Cardiac muscle cell (in vitro differentiated cells and primary cell): ENCODE measurements around the gene EFCAB5. TPM values are rescaled to one million over a fixed set of nuclear protein-coding genes. Genes with fewer than 3 reads are reported as not detected.
"Not testable (repeated sequence)": the region's sequence is repeated elsewhere in the genome, so short reads cannot be mapped to it uniquely, and the experiment has no call there.

Experiments
- DNase-seq, 2 donors: peaks; one replicate each; pipeline versions ENCODE4 v3.0.0 to v3.0.0-alpha.2; 2010 to 2017; ENCODE audit warnings: low read depth in 1 of 2, low spot score in 1 of 2
- H3K27ac ChIP-seq: fragments of 200-600 bp; sonication (generic); 2 replicates; pipeline ENCODE4 v1.5.1; 2016
- H3K27me3 ChIP-seq: fragments of 200-600 bp; sonication (generic); 2 replicates; pipeline ENCODE4 v1.6.0; 2016; ENCODE audit warnings: control low read depth
- H3K36me3 ChIP-seq: fragments of 200-600 bp; sonication (generic); 2 replicates; pipeline ENCODE4 v1.5.1; 2016; ENCODE audit warnings: control low read depth
- H3K4me1 ChIP-seq: fragments of 200-600 bp; sonication (generic); 2 replicates; pipeline ENCODE4 v1.8.1; 2017; ENCODE audit warnings: low read depth, mild to moderate bottlenecking, mixed run types
- H3K4me3 ChIP-seq: fragments of 200-600 bp; sonication (generic); 2 replicates; pipeline ENCODE4 v1.5.1; 2016; ENCODE audit warnings: mild to moderate bottlenecking
- H3K9me3 ChIP-seq: fragments of 200-600 bp; sonication (generic); 2 replicates; pipeline ENCODE4 v1.5.1; 2017; ENCODE audit warnings: low read depth, mild to moderate bottlenecking, control low read depth
- CTCF ChIP-seq: IDR thresholded peaks from 2 replicates; pipeline ENCODE4 v1.5.1; 2012; ENCODE audit warnings: low read depth, mild to moderate bottlenecking, low read length
- polyA plus RNA-seq: library from polyadenylated mRNA; unstranded; fragments of >200 nt; fragmentation: Nextera tagmentation; extraction: Ambion mirVana; gene quantifications from 2 replicates; pipeline ENCODE4 v1.2.1, GENCODE V29; 2016
- total RNA-seq: library from RNA; depleted of rRNA; stranded (reverse); fragments of >200 nt; gene quantifications from 2 replicates; pipeline ENCODE4 v1.2.3, GENCODE V29; 2016

EFCAB5 gene
- total RNA-seq: 0.12 and 0.88 TPM in 2 replicates
- polyA plus RNA-seq: 1.2 and 1.5 TPM in 2 replicates

- Histone ChIP-seq H3K27ac (no peak within 1 kb of the TSS), H3K36me3 (no peaks in the 10 kb centered on the region), H3K27me3 (no peaks in the 10 kb centered on the region), H3K4me1 (no peaks in the 10 kb centered on the region), H3K9me3 (no peaks in the 10 kb centered on the region), H3K4me3 (no peak within 1 kb of the TSS)
- no peak for DNase-seq
- TF ChIP-seq CTCF: no peak
These were observed at the start of gene EFCAB5 for GRCh38 chr17:29941334-29941733. Gene EFCAB5 (plus strand): TSS chr17:29941634. CDS start chr17:29941797, 163 bp downstream.

- Histone ChIP-seq H3K27ac (no peak overlapping the region), H3K4me1 (no peaks in the 10 kb centered on the region), H3K4me3 (no peak overlapping the region), H3K36me3 (no peaks in the 10 kb centered on the region), H3K9me3 (no peaks in the 10 kb centered on the region), H3K27me3 (no peaks in the 10 kb centered on the region)
- DNase-seq: no peak
- no peak for TF ChIP-seq CTCF
These were observed 49.2 kb upstream of the EFCAB5 start for GRCh38 chr17:29892201-29892600.

- H3K27me3 ChIP-seq, H3K4me1 ChIP-seq, DNase-seq, H3K9me3 ChIP-seq, H3K27ac ChIP-seq, H3K36me3 ChIP-seq, H3K4me3 ChIP-seq: not testable (repeated sequence)
These were observed 44.3 kb upstream of the EFCAB5 start for GRCh38 chr17:29897136-29897535.

- H3K4me1 ChIP-seq: no peaks in the 10 kb centered on the region
- no peak overlapping the region for H3K27ac ChIP-seq
- TF ChIP-seq CTCF: no peak
- no peak for DNase-seq
- H3K36me3 ChIP-seq: no peaks in the 10 kb centered on the region
- no peaks in the 10 kb centered on the region for H3K9me3 ChIP-seq
- H3K4me3 ChIP-seq: no peak overlapping the region
- no peaks in the 10 kb centered on the region for H3K27me3 ChIP-seq
These were observed 38.0 kb upstream of the EFCAB5 start for GRCh38 chr17:29903471-29903870.

- H3K9me3 ChIP-seq: no peaks in the 10 kb centered on the region
- no peaks in the 10 kb centered on the region for H3K27me3 ChIP-seq
- no peak for DNase-seq
- H3K4me1 ChIP-seq: no peaks in the 10 kb centered on the region
- H3K4me3 ChIP-seq: no peak overlapping the region
- TF ChIP-seq CTCF: no peak
- no peaks in the 10 kb centered on the region for H3K36me3 ChIP-seq
- H3K27ac ChIP-seq: no peak overlapping the region
These were observed 36.2 kb upstream of the EFCAB5 start for GRCh38 chr17:29905086-29905878.

- no peaks in the 10 kb centered on the region for H3K27me3 ChIP-seq
- H3K36me3 ChIP-seq: no peaks in the 10 kb centered on the region
- no peaks in the 10 kb centered on the region for H3K4me1 ChIP-seq
- H3K27ac ChIP-seq: no peak overlapping the region
- TF ChIP-seq CTCF: no peak
- no peaks in the 10 kb centered on the region for H3K9me3 ChIP-seq
- H3K4me3 ChIP-seq: no peak overlapping the region
- no peak for DNase-seq
These were observed 35.6 kb upstream of the EFCAB5 start for GRCh38 chr17:29905879-29906167.
